Natural killer cell (primary cell): ENCODE data around the gene TOLLIP. TPM values are rescaled to one million over a fixed set of nuclear protein-coding genes. Genes with fewer than 3 reads are reported as not detected.

Source experiments
- ATAC-seq, 3 donors: fragments of 150-1000 bp in 2 of 3; fragments of 200-7000 bp in 1 of 3; cut with Tn5 transposase; 1 replicate in 1 of 3; 2 replicates in 2 of 3; pipeline ENCODE4 v1.10.0; 2021; ENCODE audit warnings: mild to moderate bottlenecking in 2 of 3, moderate library complexity in 2 of 3
- DNase-seq, 2 donors: peaks; one replicate each; pipeline versions ENCODE4 v3.0.0 to v3.0.0-alpha.2; 2013 to 2021; ENCODE audit warnings: mixed read lengths in 1 of 2
- H3K27ac ChIP-seq: one replicate; pipeline ENCODE4 v1.5.1; 2013; ENCODE audit warnings: mild to moderate bottlenecking, low read length
- H3K27me3 ChIP-seq: one replicate; pipeline ENCODE4 v1.6.1; 2013; ENCODE audit warnings: low read length; ENCODE audit not compliant: control insufficient read depth, insufficient read depth
- H3K36me3 ChIP-seq: one replicate; pipeline ENCODE4 v1.6.1; 2013; ENCODE audit warnings: low read length; ENCODE audit not compliant: control insufficient read depth, insufficient read depth
- H3K4me1 ChIP-seq: one replicate; pipeline ENCODE4 v1.6.1; 2013; ENCODE audit warnings: low read length; ENCODE audit not compliant: control insufficient read depth, insufficient read depth
- H3K4me3 ChIP-seq: one replicate; pipeline ENCODE4 v1.5.1; 2013; ENCODE audit warnings: low read length
- H3K9me3 ChIP-seq: one replicate; pipeline ENCODE4 v1.6.1; 2013; ENCODE audit warnings: low read length; ENCODE audit not compliant: control insufficient read depth, insufficient read depth
- H3K27ac Mint-ChIP-seq, 2 donors: one replicate each; pipeline ENCODE4 v1.8.0; 2022; ENCODE audit warnings: mild to moderate bottlenecking in 2 of 2, mixed read lengths in 2 of 2, moderate library complexity in 1 of 2
- H3K27me3 Mint-ChIP-seq, 2 donors: one replicate each; pipeline ENCODE4 v1.8.0; 2022; ENCODE audit warnings: low read depth in 2 of 2, mixed read lengths in 2 of 2
- H3K36me3 Mint-ChIP-seq: one replicate; pipeline ENCODE4 v1.8.0; 2022; ENCODE audit warnings: mixed read lengths
- H3K4me1 Mint-ChIP-seq, 2 donors: one replicate each; pipeline ENCODE4 v1.8.0; 2022; ENCODE audit warnings: mixed read lengths in 2 of 2
- H3K4me3 Mint-ChIP-seq: one replicate; pipeline ENCODE4 v1.8.0; 2022; ENCODE audit warnings: mild to moderate bottlenecking, moderate library complexity, mixed read lengths
- H3K9me3 Mint-ChIP-seq, 2 donors: one replicate each; pipeline ENCODE4 v1.8.0; 2022; ENCODE audit warnings: mixed read lengths in 2 of 2
- WGBS: methylation state at CpG from one replicate; pipeline ENCODE4 v1.1.7; 2013; ENCODE audit warnings: missing lambda C conversion rate; ENCODE audit not compliant: insufficient coverage; 5-methylcytosine and 5-hydroxymethylcytosine counted together
- intact Hi-C: fragments of 100-400 bp; cut with micrococcal nuclease; formaldehyde crosslinking; loops from one replicate; pipeline ENCODE4 v1.14.2; 2022
- total RNA-seq, 4 donors: library from RNA; stranded (reverse); fragments of 120-200 nt in 1 of 4; gene quantifications; one replicate each; pipeline versions ENCODE4 v1.2.3 to v1.2.4, GENCODE V29; 2013 to 2022
- TF ChIP-seq, protein P1 (sequence below): fragments of 200-600 bp; IDR thresholded peaks from one replicate; pipeline ENCODE4 v1.8.0; 2022; ENCODE audit warnings: antibody characterized with exemption

TOLLIP gene
- total RNA-seq, 3 donors from 2014 or later (not counting 1 experiment from before 2014, with no cell fraction given): 49.3 to 61.8 (median 54.8) TPM

DNA sequence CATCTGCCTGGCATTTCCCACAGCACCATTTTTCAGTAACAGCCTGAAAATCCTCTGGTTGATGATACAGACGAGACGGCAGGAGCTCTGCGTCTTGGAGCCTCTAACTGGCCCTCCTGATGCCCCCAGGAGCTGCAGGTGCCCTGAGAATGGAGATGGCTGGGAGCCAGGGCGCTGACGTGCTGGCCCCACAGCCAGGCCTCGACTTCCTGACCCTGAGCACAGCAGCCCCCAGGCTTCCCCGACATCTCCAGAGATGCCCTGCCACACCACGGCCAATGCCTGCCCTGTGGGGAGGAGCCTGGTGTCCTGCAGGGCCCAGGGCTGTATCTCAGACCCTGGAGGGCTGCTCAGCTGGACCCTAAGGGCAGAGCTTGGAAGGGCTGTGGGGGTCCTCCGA is 21.5 kb downstream of the TOLLIP start:
- intact Hi-C loops: no loop called here
- H3K36me3 Mint-ChIP-seq: no peaks in the 10 kb centered on the region
- peaks cover 56% of the 10 kb centered on the region for H3K36me3 ChIP-seq

DNA sequence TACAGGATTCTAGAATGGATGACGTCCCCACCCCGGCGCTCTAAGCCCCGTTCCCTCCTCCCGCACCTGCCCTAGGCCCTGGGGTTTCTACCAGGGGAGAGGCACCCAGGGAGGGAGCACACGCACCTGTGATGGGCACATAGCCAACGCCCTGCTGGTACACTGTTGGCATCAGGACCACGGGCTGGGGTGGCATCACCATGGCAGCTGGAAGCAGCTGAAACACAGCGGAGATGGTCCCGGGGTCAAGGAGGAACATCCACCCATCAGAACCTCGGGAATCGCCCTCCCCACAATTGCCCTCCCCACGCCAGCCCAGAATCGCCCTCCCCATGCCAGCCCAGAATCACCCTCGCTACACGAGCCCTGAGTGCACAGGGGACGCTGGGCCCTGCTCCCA is 23.6 kb downstream of the TOLLIP start:
- Mint-ChIP-seq H3K27me3 (no peaks in the 10 kb centered on the region), H3K4me3 (no peak overlapping the region), H3K4me1 (no peaks in the 10 kb centered on the region), H3K27ac (no peak overlapping the region), H3K36me3 (no peaks in the 10 kb centered on the region), H3K9me3 (no peaks in the 10 kb centered on the region)
- TF ChIP-seq, protein P1, sequence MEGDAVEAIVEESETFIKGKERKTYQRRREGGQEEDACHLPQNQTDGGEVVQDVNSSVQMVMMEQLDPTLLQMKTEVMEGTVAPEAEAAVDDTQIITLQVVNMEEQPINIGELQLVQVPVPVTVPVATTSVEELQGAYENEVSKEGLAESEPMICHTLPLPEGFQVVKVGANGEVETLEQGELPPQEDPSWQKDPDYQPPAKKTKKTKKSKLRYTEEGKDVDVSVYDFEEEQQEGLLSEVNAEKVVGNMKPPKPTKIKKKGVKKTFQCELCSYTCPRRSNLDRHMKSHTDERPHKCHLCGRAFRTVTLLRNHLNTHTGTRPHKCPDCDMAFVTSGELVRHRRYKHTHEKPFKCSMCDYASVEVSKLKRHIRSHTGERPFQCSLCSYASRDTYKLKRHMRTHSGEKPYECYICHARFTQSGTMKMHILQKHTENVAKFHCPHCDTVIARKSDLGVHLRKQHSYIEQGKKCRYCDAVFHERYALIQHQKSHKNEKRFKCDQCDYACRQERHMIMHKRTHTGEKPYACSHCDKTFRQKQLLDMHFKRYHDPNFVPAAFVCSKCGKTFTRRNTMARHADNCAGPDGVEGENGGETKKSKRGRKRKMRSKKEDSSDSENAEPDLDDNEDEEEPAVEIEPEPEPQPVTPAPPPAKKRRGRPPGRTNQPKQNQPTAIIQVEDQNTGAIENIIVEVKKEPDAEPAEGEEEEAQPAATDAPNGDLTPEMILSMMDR: no peak
- no peaks in the 10 kb centered on the region for H3K4me1 ChIP-seq
- no peak for DNase-seq
- WGBS: 98% methylated on average over 17 of the region's 17 CpGs
- intact Hi-C loops: no loop called here
- no peaks in the 10 kb centered on the region for H3K27me3 ChIP-seq
- no peaks in the 10 kb centered on the region for H3K9me3 ChIP-seq
- H3K4me3 ChIP-seq: no peak overlapping the region
- H3K27ac ChIP-seq: no peak overlapping the region
- peaks cover 61% of the 10 kb centered on the region for H3K36me3 ChIP-seq
- no peak for ATAC-seq

More for the DNA sequence above, 21.5 kb downstream of the TOLLIP start:
- DNase-seq (no peak), ATAC-seq (no peak)
- H3K27me3 Mint-ChIP-seq: no peaks in the 10 kb centered on the region
- TF ChIP-seq, protein P1: no peak
- no peak overlapping the region for H3K27ac ChIP-seq
- no peaks in the 10 kb centered on the region for H3K27me3 ChIP-seq
- H3K4me1 Mint-ChIP-seq: peaks cover 10 to 12% of the 10 kb centered on the region in 2 donors
- H3K4me3 ChIP-seq: no peak overlapping the region
- 96% methylated on average over 9 of the region's 9 CpGs for WGBS
- no peaks in the 10 kb centered on the region for H3K4me1 ChIP-seq
- H3K27ac Mint-ChIP-seq: no peak overlapping the region
- no peaks in the 10 kb centered on the region for H3K9me3 ChIP-seq
- H3K9me3 Mint-ChIP-seq: no peaks in the 10 kb centered on the region
- no peak overlapping the region for H3K4me3 Mint-ChIP-seq

DNA sequence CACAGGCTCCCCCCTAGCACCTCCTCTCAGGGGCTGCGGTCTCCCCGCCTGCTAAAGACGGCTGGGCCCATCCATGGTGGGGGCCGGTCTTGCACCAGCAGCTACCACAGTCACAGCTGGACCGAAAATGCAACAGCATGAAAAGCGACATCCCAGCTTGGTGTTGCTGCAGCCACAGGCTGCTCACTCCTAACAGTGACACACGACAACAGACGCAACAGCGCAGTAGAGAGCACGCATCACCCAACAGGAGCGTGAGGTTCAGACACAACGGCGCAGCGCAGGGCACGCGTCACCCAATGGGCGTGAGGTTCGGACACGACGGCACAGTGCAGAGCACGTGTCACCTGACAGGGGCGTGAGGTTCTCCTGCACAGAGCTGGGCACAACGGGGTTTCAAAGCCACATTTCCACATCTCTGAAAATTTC is 24.1 kb downstream of the TOLLIP start:
- ATAC-seq (no peak), DNase-seq (no peak)
- H3K36me3 Mint-ChIP-seq: no peaks in the 10 kb centered on the region
- H3K4me1 Mint-ChIP-seq: no peaks in the 10 kb centered on the region
- intact Hi-C loops: no loop called here
- H3K27me3 Mint-ChIP-seq: no peaks in the 10 kb centered on the region
- no peaks in the 10 kb centered on the region for H3K27me3 ChIP-seq
- no peak overlapping the region for H3K27ac Mint-ChIP-seq
- no peaks in the 10 kb centered on the region for H3K4me1 ChIP-seq
- H3K4me3 Mint-ChIP-seq: no peak overlapping the region
- TF ChIP-seq, protein P1: no peak
- no peak overlapping the region for H3K27ac ChIP-seq
- H3K4me3 ChIP-seq: no peak overlapping the region
- peaks cover 62% of the 10 kb centered on the region for H3K36me3 ChIP-seq
- WGBS: 98% methylated on average over 23 of the region's 23 CpGs
- H3K9me3 ChIP-seq: no peaks in the 10 kb centered on the region
- no peaks in the 10 kb centered on the region for H3K9me3 Mint-ChIP-seq

DNA sequence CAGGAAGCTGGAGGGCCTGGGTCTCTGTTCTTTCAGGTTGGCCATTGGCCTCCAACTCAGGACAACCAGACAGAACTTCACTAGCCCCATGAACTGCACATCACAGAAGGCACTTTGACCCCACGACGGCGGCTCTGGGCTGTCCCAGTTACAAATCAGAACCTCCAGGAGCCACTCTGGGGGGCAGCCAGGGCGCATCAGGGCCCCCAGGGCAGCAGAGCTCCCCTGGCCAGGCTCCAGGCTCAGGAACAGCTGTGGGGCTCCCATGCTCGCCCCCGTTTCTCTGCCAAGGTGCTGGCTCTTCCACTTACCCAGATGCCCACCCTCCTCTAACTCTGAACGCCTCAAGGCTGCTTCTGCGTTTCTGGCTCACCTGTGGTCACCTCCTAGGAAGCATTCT is 25.5 kb downstream of the TOLLIP start:
- H3K9me3 Mint-ChIP-seq: no peaks in the 10 kb centered on the region
- H3K36me3 Mint-ChIP-seq: no peaks in the 10 kb centered on the region
- peaks cover 55% of the 10 kb centered on the region for H3K36me3 ChIP-seq

More for the DNA sequence above, 25.5 kb downstream of the TOLLIP start:
- intact Hi-C loops: no loop called here
- DNase-seq (no peak), ATAC-seq (no peak)
- TF ChIP-seq, protein P1: no peak
- H3K27me3 Mint-ChIP-seq: no peaks in the 10 kb centered on the region
- no peak overlapping the region for H3K27ac Mint-ChIP-seq
- Histone ChIP-seq H3K4me1 (no peaks in the 10 kb centered on the region), H3K4me3 (no peak overlapping the region), H3K27me3 (no peaks in the 10 kb centered on the region), H3K9me3 (no peaks in the 10 kb centered on the region), H3K27ac (no peak overlapping the region)
- 92% methylated on average over 8 of the region's 8 CpGs for WGBS
- H3K4me3 Mint-ChIP-seq: no peak overlapping the region
- no peaks in the 10 kb centered on the region for H3K4me1 Mint-ChIP-seq
